ENCODE results near the gene MCAM.

The MCAM gene

DNA sequence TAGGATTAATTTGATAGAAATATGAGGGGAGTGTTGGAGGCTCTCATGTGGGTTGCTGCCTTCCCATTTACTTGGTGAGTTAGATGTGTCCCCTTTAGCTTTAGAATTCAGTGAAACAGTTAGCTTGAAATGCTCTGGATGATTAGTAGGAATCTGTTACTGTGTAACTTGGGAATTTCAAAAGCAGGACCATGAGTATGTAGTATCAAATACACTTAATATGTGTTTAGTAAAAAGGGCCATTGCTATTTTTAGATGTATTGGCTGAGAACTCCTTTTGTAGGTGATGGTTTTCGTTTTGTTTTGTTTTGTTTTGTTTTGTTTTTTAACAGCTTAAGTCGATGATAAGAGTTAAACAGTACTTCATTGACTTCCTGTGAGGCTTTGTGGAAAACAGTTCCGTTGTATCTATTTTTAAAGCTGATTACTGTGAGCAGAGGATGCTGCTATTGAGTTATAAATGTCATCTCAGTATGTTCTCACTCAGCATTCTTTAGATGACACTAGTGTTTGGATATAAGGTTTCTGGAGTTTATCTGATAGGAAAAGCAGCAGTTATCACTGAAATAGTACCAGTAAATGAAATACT lies 53.5 kb downstream of the MCAM start:
- no peak for DNase-seq (ENCODE audit: low spot score)

- DNase-seq (ENCODE audit: low spot score) = no peak
Observed at GRCh38 chr11:119262668-119263351, 54.1 kb downstream of the MCAM start.

GRCh38 chr11:119258983-119259382 lies 57.9 kb downstream of the MCAM start:
- no peak for DNase-seq (ENCODE audit: low spot score)
